GM19372 (cell line): ENCODE measurements around the gene TMEM252.

Experiments
- ATAC-seq: cut with Tn5 transposase; IDR thresholded peaks from one replicate; pipeline ENCODE4 v1.9.1; 2021; ENCODE audit warnings: mild to moderate bottlenecking, low read depth, moderate library complexity; ENCODE audit not compliant: unreplicated experiment

The TMEM252 gene

GRCh38 chr9:68545033-68545705, 4.5 kb upstream of the TMEM252 start:
- no peak for ATAC-seq

GRCh38 chr9:68541568-68541967, 885 bp upstream of the TMEM252 start:
- ATAC-seq: no peak

- no peak for ATAC-seq
Measured at GRCh38 chr9:68538200-68538599, 2.5 kb downstream of the TMEM252 start.

DNA sequence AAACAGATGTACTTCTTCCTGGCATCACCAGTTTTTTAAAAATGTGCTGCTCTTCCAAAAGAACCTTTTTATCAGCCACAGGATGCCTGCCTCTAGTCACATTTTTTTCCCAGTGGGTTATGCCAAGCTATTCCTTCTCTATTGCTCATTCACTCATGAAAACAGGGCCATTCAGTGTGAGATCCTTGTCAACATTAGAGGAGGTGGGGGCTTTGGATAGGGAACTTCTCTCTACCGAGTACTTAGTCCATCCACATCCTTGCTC, 3.1 kb downstream of the TMEM252 start:
- ATAC-seq: no peak

GRCh38 chr9:68536876-68537615, 3.6 kb downstream of the TMEM252 start:
- no peak for ATAC-seq

GRCh38 chr9:68533678-68534077, 7.0 kb downstream of the TMEM252 start:
- ATAC-seq: no peak

- ATAC-seq: no peak
Measured at GRCh38 chr9:68532131-68532530, 8.6 kb downstream of the TMEM252 start.

DNA sequence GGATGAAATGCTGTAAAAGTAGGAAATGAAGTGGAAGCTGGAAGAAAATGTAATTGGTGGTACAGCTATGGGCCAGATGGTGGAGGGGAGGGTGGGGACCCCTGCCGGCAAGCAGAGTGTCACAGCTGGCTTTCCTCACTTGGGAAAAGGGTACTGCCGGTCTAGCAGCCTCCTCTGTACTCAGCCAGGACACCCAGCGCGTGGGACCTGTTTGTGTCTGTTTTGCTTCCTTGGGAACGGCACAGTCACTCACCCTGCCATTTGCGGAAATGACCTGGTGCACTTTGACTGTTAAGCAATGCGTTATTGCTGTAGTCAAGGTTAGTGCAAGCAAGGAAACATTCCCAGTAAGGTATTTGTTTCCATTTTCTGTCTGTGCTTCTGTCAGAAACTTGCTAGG, 10.1 kb downstream of the TMEM252 start:
- ATAC-seq: no peak

- ATAC-seq: no peak
Measured at GRCh38 chr9:68523367-68523936, 17.2 kb downstream of the TMEM252 start.

DNA sequence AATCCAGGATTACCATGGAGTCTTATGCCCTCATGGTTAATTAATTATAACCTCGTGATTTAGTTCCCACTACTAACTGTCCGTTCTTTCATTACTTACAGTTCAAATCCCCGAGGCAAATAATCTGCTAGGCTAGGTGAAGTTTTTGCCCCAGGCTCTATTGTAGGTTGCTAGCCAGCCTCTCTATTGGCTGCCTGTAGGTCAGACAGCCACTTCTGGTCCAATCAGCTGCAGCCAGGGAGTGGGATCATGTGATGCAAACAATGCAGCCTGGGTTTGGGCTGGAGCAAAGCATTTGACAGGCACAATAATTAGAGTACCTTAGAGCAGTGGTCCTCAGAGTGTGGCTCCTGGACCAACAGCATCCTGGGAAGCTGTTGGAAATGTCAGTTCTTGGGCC, 17.7 kb downstream of the TMEM252 start:
- ATAC-seq: no peak

DNA sequence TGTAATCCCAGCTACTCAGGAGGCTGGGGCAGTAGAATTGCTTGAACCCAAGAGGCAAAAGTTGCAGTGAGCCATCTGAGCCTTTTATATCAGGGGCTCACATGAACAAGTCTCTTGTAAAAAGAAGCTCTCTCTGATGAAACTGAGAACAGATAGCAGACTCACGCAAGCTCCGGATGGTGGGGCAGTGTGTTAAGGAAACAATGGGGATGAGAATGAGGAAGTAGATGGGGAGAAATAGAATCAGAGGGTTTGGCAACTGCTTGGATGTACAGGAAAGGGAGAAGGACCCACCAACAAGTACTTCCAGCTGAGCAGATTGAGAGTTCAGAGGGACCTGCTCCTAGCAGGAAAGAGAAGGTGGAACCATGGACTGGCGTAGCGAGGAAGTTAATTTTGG, 18.6 kb downstream of the TMEM252 start:
- no peak for ATAC-seq

DNA sequence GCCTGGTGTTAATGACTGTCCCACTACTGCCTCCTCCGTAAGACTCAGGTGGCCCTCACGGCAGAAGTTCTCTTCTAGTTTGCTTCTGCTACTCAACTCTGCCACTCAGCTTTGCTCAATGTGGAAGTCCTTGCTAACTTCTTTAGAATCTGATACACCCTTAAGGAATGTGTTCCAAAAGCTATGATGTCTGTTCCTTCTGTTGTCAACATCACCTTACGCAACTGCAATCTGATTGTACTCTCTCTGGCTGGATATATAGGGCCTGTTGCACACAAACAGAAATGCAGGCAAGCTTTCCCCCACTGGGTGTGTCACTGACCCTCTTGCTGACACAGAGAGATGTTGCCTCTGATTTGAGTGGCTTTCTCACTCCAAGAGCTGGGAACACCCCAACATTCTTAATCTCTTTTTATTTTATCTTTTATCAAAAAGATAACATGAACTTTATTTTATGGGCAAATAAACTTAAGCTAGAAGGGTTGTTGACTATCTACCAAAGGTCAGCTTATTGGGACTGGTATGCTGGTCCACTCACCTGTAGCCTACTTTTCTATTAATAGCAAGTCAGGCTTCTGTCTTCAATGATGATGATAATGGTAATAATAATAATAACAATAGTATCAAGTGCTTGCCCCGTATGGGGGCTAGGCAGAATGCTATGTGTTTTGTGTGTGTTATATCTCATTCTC, 25.2 kb downstream of the TMEM252 start:
- ATAC-seq: no peak

GRCh38 chr9:68513981-68514380, 26.7 kb downstream of the TMEM252 start:
- ATAC-seq: no peak

GRCh38 chr9:68513385-68513784, 27.3 kb downstream of the TMEM252 start:
- no peak for ATAC-seq

GRCh38 chr9:68509689-68510088, 31.0 kb downstream of the TMEM252 start:
- ATAC-seq: no peak

DNA sequence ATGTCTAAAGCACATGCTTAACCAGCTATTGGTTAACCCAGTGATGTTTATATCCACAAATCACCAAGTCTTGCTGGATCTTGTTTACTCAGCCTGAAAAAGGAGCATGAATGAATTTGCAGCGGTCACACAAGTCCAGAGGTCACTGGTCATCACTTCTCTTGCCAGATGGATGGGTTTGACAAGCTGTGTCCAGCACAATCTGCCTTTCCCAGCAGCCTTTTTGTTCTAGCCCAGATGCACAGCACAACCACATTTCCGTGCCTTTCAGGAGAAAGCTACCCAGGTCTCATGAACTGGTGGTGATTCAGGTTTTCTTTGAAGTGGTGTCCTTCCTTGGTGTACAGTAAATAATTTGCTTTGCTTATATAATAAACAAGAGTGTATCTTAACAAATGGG, 32.1 kb downstream of the TMEM252 start:
- no peak for ATAC-seq

DNA sequence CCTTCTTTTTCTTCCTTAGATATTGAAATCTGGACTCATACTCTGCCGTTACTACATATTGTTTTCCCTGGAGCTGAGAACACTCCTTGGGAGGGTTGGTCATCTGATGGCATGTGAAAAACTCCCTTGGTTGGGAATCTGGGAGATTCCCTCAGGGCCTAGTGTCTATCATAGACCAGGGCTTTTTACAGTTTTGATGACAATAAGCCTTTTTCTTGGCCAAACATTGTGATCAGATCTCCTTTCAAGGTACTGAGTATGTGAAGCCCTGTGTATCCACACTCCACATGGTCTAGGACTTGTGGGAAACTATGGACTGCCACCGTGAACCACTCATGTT, 32.9 kb downstream of the TMEM252 start:
- no peak for ATAC-seq

GRCh38 chr9:68507130-68507805, 33.4 kb downstream of the TMEM252 start:
- no peak for ATAC-seq

DNA sequence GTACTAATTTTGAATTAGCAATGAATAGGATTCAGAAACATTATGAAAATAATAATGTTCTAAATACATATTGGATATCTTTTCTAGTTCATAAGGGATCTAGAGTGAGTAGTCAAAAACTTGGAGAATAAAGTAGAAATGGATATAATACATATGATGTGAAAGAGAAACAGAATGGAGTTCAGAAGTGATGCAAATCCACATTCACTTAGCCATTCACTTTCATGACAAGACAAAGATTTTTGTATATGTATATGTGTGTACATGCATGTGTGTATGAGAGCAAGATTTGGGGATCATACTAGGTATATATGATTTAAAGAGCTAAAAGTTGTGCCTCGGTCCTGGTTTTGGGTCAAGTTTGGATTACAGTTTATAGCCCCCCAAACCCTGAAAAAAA, 34.1 kb downstream of the TMEM252 start:
- ATAC-seq: no peak

GRCh38 chr9:68505681-68506409, 34.8 kb downstream of the TMEM252 start:
- peak; percentile 54 for ATAC-seq

DNA sequence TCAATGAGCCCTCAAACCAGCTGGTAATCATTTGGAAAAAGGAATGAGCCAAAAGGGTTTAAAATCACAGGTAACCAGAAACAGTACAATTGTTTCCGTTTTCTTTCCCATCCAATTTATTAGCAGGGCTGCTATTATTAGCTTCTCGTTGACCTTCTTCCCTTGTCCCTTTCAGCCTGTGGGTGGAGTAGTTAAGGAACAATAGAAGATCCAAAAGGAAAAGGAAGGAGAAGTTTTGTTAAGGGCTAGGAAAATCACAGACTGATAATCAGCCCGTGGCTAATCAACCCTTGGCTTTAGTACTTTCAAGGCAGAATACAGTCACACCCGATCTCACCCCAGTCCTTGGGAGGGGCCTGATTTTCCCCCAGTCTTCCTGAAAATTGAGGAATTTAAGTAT, 38.4 kb downstream of the TMEM252 start:
- no peak for ATAC-seq
